HG03159 (cell line): ENCODE measurements around the gene ASB5.
A peak's percentile ranks its signal among the peaks of the same experiment; 100 is the strongest.
"Not testable (repeated sequence)": the region's sequence is repeated elsewhere in the genome, so short reads cannot be mapped to it uniquely, and the experiment has no call there.

ENCODE experiments used
- ATAC-seq: cut with Tn5 transposase; IDR thresholded peaks from one replicate; pipeline ENCODE4 v1.9.1; 2021; ENCODE audit warnings: mild to moderate bottlenecking, moderate library complexity; ENCODE audit not compliant: unreplicated experiment

Gene ASB5

GRCh38 chr4:176226736-176227135 is 42.3 kb downstream of the ASB5 start:
- no peak for ATAC-seq

GRCh38 chr4:176223561-176223960 is 45.5 kb downstream of the ASB5 start:
- ATAC-seq, result no peak

DNA sequence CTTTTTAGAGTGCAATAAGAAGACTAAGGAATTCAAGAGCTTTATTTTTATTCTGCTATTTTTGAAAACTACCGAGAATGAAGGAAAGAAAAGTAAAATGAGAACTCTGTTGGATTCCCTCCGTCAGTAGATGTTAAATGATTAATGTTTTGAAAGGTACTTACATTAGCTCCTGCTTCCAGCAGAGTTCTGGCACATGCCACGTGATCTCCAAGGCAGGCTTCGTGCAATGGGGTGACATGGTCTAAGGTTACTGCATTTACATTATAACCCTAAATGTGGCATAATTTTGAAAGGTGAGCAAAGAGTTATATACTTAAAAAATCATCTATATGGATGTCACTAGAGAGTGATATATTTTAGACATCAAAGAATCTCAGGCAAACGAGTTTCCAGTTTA is 46.9 kb downstream of the ASB5 start:
- ATAC-seq, result no peak

DNA sequence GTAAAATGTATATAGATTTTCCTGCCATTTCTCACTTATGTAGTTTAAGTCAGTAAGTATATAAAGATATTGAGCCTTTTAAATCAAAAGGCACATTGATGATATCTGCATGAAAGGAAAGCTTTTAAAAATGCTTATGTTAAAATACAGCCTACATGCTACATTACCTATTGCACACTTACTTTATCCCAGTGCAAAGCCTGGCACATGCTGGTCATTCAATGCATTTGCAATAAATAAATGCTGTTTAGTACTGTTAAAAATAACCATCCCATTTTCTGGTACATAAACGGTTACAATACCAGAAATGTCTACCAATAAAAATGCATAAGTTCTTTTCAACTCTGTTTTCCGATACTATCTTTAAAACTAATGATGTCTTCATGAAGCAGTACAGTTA is 51.5 kb downstream of the ASB5 start:
- no peak for ATAC-seq

DNA sequence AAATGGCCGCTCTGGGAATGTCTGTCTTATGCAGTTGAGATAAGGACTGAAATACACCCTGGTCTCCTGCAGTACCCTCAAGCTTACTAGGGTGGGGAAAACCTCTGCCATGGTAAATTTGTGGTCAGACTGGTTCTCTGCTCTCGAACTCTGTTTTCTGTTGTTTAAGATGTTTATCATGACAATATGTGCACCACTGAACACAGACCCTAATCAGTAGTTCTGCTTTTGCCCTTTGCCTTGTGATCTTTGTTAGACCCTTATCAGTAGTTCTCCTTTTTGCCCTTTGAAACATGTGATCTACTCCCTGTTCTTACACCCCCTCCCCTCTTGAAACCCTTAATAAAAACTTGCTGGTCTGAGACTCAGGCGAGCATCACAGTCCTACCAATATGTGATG is 56.7 kb downstream of the ASB5 start:
- not testable (repeated sequence) for ATAC-seq

DNA sequence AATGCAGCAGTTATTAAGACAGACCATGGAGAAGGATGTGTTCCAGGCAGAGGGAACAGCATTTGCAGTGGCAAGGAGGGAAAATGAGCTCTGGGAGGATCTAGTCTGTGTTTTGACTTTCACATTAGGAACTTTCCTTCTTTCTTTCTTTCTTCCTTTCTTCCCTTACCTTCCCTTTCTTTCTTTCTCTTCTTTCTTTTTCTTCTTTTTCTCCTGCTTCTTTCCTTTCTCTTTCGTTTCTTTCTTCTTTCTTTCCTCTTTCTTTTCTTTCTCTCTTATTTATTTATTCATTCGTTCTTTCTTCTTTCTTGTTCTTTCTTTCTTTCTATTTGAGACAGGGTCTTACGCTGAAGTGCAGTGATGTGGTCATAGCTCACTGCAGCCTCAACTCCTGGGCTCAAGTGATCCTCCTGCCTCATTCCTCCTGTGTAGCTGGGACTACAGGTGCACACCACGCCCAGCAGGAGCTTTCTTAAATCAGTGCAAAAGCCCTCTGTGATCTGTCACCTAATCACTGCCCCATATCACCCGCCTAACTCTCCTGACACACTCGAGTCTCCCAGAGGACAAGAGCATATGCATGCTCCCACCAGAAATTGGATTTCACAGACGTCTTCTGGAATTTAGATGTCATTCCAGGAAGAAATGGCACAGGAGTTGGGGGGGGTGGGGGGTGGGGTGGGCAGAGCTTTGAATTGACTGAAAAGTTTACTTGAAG is 58.3 kb downstream of the ASB5 start:
- ATAC-seq, result no peak

GRCh38 chr4:176210101-176210500 is 58.9 kb downstream of the ASB5 start:
- no peak for ATAC-seq

DNA sequence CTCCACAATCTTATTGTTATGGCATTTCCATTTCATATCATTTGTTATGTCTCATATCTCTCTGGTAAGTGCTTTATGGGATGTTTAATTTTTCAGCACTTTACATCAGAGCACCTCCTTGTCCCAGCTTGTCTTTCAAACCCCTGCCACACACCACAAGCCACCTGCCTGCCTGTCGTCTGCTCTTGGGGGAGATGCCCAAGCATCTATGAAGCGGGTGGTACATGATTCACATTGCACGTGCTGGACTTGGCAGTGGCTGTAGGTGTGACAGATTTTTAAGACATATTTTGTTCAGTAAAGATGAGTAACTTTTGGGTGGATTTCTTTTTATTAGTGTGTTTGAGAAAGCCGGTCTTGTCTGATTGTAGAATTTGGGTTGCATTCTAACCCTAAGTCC is 59.5 kb downstream of the ASB5 start:
- no peak for ATAC-seq

GRCh38 chr4:176207839-176208238 is 61.2 kb downstream of the ASB5 start:
- no peak for ATAC-seq

DNA sequence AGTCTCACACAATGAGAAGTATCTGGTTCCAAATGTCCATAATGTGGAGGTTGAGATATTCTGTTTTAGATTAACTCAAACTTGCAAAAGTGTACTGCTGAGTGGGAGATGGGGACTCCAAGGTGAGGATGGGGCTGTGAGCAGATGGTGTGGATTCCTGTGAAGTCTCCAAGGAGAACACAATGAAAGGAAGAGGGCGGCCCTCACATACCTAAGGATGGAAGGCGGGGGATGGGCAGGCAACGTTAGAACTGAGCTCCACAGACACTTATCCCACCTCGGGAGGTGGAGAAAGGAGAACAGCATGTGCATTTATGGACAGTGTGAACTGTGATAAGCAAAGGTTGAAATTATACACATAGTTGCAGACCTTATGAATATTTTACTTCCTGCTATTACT is 63.7 kb downstream of the ASB5 start:
- no peak for ATAC-seq

DNA sequence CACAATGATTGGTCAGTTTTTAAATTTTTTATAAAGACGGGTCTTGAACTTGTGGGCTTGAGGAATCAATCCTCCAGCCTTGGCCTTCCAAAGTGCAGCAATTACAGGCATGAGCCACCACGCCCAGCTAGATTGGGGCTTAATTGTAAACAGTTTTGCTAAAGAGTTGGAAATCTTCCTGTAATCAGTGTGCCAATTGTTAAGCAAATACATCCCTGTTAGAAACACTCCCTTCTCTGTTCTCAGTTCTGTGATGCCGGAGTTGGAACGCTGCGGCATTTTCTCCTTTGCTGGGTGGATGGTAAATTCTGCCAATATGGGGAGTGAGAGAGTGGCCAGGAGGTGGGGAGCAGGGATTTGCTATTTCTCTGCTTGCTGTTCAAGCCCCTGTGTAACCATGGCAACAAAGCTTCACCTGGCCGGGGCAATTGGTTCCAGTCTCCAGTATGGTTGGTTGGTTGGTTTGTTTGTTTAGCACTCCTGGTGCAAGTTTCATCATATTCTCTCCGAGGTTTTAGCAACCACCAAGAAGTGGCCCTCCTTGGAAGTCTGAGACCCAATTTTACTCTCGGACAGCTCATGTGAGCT is 70.6 kb downstream of the ASB5 start:
- no peak for ATAC-seq

DNA sequence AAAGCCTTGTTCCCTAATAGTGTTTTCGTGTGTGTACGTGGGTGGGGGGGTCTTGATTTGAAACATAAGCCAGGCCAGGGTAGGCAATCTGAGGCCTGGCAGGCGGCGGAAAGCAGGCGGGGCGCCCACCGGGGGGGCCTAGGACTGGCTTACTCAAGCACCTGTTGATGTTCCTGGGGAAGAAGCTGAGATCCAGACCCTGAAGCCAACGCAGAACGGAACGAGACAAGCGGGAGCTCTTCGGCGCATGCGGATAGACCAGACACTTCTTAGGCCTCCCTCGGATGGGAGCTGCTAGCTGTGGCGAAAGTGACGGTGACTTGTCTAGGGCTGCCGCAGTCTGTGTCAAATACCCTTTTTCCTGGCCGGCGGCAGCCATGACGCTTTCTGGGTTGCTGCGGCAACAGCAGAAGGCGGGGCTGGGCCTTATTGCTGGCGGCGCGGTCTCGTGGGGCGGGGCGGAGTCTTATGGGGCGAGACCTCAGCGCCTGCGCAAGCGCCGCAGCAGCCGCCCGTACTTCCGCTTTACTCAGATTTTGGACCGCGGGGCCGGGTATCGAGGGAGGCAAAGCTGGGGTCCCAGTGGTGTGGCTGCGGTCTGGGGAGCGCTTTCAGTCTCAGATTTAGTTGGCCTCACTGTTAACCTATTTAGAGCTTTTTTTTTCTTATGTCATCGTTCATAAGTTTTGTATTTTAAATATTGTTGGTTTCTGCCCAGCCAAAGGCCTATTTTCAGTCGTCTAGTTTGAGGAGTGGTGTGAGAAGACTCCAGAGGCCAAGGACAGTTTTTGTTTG is 73.6 kb downstream of the ASB5 start, which contains the start of gene SPATA4:
TSS of gene SPATA4 (minus strand) at position 402 of the 795 bp plus-strand sequence. CDS start at position 379, 23 bp downstream.
- ATAC-seq, result peak; percentile 99

GRCh38 chr4:176193938-176194337 is 75.1 kb downstream of the ASB5 start:
- ATAC-seq, result no peak

DNA sequence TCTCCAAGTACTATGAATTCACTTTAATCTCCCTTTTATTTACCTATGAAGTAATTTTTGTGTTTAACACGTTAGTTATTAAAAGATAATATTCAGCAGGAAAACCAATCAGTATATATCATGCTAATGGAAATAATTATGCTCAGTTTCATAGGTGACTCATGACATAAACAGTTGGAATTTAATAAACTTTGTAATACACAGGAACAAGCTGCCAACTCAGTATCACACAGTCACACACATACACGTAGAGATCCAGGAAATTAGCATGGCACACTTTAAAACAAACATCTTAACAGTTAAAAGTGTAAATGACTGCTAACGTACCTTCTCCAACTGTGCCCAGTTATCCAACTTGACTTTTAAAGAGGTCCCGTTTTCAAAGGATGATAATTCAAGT is 75.9 kb downstream of the ASB5 start:
- no peak for ATAC-seq

- ATAC-seq, result no peak
Observed at GRCh38 chr4:176191974-176192373, 77.0 kb downstream of the ASB5 start.

DNA sequence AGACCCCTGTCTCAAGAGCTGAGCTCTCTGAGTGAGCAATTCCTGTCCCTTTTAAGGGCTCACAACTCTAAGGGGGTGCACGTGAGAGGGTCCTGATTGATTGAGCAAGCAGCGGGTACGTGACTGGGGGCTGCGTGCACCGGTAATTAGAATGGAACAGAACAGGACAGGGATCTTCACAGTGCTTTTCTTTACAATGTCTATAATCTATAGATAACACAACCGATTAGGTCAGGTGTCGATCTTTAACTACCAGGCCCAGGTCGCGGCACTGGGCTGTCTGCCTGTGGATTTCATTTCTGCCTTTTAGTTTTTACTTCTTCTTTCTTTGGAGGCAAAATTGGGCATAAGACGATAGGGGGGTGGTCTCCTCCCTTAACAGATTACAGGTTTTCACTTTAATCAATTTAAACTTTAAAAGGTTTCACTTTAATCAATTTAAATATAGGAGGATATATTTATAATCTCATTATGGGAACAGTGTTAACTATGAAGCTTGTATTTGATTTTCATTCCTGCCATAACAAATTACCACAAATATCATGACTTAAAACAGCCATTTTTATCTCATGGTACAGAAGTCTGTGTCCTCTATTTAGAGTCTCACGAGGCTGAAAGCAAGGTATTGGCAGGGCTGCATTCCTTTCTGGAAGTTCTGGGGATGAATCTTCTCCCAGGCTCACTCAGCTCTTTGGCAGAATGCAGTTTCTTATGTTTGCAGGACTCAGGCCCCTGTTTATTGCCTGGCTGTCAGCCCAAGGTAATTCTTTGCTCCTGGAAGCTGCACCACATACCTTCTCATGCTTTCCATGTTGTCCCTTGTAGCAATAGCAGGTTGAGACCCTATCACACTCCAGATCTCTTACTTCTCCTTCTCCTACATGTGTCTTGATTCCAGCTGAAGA is 78.9 kb downstream of the ASB5 start:
- ATAC-seq, result no peak

DNA sequence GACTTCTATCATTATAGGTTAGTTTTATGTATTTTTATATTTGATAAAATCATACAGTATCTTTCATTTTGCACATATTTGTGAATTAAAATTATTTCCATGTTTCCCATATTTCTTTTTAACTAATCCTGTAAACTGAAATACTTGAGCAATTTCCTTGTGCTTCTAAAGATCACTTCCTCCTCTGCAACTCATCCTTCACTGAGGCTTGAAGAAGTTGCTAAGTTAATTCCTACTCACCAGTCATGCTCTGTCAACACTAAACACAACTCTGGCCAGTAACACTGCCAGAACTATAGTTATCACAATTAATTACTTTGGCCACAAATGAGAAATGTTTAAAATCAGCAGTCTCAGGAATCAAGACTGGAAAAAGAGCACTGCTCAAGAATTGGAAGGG is 80.4 kb downstream of the ASB5 start:
- no peak for ATAC-seq

- no peak for ATAC-seq
Observed at GRCh38 chr4:176187624-176188023, 81.4 kb downstream of the ASB5 start.

GRCh38 chr4:176186671-176187395 is 82.2 kb downstream of the ASB5 start:
- no peak for ATAC-seq

GRCh38 chr4:176186067-176186466 is 83.0 kb downstream of the ASB5 start:
- no peak for ATAC-seq
